Stomach (tissue), 4 donors: ENCODE results near the gene GAS1.

Experiments used
- EP300 ChIP-seq: sonication (generic); formaldehyde crosslinking; IDR thresholded peaks from one replicate; pipeline ENCODE4 v1.6.1; 2017; ENCODE audit warnings: antibody characterized with exemption
- POLR2AphosphoS5 ChIP-seq, 3 donors: sonication (generic); formaldehyde crosslinking; IDR thresholded peaks; one replicate each; pipeline ENCODE4 v1.6.1; 2016; ENCODE audit warnings: antibody characterized with exemption in 3 of 3

GRCh38 chr9:86944796-86945727, 2.2 kb downstream of the GAS1 start:
- TF ChIP-seq POLR2AphosphoS5 (IDR thresholded peaks at IDR 0.05) (no peak), EP300 (no peak)
